ENCODE results near the gene WDR45B. TPM values are rescaled to one million over a fixed set of nuclear protein-coding genes. Genes with fewer than 3 reads are reported as not detected.

The WDR45B gene
- total and polyA plus RNA-seq, 10 donors: 30.9 to 80.2 (median 65.6) TPM

GRCh38 chr17:82675476-82676245, 27.4 kb upstream of the WDR45B start:
- intact Hi-C loops (cut with DNase I; ENCODE audit: low total_unique reads): no loop called here
- DNase-seq: no peak
- H3K27me3 ChIP-seq (replicated peaks in 1 of 7): no peaks in the 10 kb centered on the region
- WGBS, 5 donors: 78 to 89% (median 86%) methylated on average over 18 of the region's 18 CpGs
- TF ChIP-seq POLR2A (IDR thresholded peaks at IDR 0.05) (no peak), CTCF (IDR thresholded peaks at IDR 0.05 in 8 of 11, conservative IDR thresholded peaks at IDR 0.05 in 3 of 11) (no peak), POLR2AphosphoS5 (IDR thresholded peaks at IDR 0.05) (no peak)
- H3K9me3 ChIP-seq: peaks cover 0 to under 1% (median 0%) of the 10 kb centered on the region in 8 donors
- H3K27ac ChIP-seq: no peak overlapping the region
- no peak overlapping the region for H3K4me3 ChIP-seq
- no peaks in the 10 kb centered on the region for H3K4me1 ChIP-seq
- H3K36me3 ChIP-seq: no peaks in the 10 kb centered on the region

- no peaks in the 10 kb centered on the region for H3K4me1 ChIP-seq
- no peaks in the 10 kb centered on the region for H3K36me3 ChIP-seq
- H3K27ac ChIP-seq: no peak overlapping the region
- H3K4me3 ChIP-seq: no peak overlapping the region
- intact Hi-C loops (cut with DNase I; ENCODE audit: low total_unique reads): no loop called here
- no peaks in the 10 kb centered on the region for H3K27me3 ChIP-seq (replicated peaks in 1 of 7)
- 83 to 90% (median 85%) methylated on average over 20 of the region's 20 CpGs for WGBS, 5 donors
- TF ChIP-seq POLR2A (IDR thresholded peaks at IDR 0.05) (no peak), POLR2AphosphoS5 (IDR thresholded peaks at IDR 0.05) (no peak), CTCF (IDR thresholded peaks at IDR 0.05 in 8 of 11, conservative IDR thresholded peaks at IDR 0.05 in 3 of 11) (no peak)
- H3K9me3 ChIP-seq: no peaks in the 10 kb centered on the region
- DNase-seq: no peak
Observed at GRCh38 chr17:82674656-82675475, 26.6 kb upstream of the WDR45B start.

GRCh38 chr17:82670661-82671450, 22.6 kb upstream of the WDR45B start:
- Histone ChIP-seq H3K27me3 (replicated peaks in 1 of 7) (no peaks in the 10 kb centered on the region), H3K4me1 (peaks cover 0 to 16% (median 11%) of the 10 kb centered on the region in 6 donors), H3K27ac (no peak overlapping the region), H3K9me3 (no peaks in the 10 kb centered on the region), H3K4me3 (no peak overlapping the region), H3K36me3 (no peaks in the 10 kb centered on the region)
- DNase-seq: no peak
- TF ChIP-seq CTCF (IDR thresholded peaks at IDR 0.05 in 8 of 11, conservative IDR thresholded peaks at IDR 0.05 in 3 of 11): no peak
- TF ChIP-seq POLR2AphosphoS5 (IDR thresholded peaks at IDR 0.05): no peak
- TF ChIP-seq POLR2A (IDR thresholded peaks at IDR 0.05): no peak
- 88 to 94% (median 89%) methylated on average over 19 of the region's 19 CpGs for WGBS, 5 donors
- intact Hi-C loops (cut with DNase I; ENCODE audit: low total_unique reads): no loop called here

Data from spleen (tissue), 11 donors.